NOMO-1 (cell line): ENCODE results near the gene CYP2U1.

Experiments
- DNase-seq, 2 experiments: peaks; one replicate each; lab custom pipeline; 2025; ENCODE audit not compliant: unreplicated experiment in 2 of 2; lab: John Stamatoyannopoulos, UW

The CYP2U1 gene

DNA sequence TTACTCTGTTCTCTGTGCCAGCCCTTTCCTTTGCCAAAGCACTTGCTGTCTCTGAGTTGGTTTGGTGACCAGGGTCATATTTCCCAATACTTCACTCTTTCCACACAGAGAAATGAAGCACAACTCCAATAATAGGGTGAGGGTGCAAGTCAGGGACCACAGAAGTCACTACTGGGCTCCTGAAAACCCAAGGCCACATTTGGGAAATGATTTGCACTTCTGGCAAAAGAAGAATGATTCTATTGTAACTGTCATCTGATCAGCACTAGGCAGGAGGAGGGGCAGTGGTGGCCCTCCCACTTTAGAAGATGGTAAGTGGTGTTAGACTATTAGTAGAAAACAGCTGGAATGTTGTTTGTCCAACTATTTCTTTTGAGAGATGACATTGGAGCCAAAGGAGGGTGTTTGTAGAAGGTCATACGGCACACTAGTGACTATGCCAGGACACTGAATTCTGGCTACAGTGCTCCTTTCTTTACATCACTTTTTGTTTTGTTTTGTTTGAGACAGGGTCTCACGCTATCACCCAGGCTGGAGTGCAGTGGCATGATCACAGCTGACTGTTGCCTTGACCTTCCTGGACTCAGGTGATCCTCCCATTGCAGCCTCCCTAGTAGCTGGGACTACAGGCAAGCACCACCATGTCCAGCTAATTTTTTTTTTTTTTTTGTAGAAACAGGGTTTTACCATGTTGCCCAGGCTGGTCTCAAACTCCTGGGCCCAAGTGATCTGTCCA, 47.5 kb downstream of the CYP2U1 start:
- DNase-seq = no peak

DNA sequence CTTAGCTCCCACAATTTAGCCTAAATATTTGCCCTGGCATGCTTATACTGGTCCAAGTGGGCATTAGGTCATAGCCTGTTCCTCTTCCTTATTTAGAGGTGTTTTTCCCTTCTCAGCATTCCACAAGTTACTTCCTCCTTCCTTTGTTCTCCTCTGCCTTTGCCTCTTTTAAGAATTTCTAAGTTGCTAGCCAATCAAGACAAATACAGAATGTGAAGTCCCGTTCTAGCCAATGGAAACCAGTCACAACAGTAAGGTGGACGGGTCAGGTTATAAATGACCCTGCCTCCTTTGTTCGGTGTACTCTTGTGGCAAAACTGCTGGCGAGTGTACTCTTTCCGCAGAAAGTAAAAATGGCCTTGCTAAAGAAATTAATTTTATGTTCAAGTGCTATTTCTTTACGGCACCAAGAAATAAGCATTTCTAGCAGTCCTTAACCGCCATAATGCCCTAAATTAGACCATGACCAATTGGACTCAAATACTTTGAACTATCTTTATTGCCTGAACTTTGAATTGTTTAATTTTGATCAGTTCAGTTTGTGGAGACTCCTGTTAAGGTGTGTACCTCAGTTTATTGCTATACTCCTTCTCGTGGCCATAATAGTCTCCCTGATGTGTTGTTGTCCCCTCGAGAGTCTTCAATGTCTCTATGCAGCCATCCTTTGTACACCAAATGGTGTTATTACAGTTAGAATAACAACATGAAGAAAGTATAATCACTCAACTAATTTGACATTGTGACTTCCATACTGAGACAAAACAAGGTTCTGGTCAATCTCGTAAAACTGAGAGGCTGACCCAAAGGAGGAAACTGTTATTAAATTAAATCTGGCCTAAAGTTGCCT, 56.8 kb downstream of the CYP2U1 start:
- no peak for DNase-seq

DNA sequence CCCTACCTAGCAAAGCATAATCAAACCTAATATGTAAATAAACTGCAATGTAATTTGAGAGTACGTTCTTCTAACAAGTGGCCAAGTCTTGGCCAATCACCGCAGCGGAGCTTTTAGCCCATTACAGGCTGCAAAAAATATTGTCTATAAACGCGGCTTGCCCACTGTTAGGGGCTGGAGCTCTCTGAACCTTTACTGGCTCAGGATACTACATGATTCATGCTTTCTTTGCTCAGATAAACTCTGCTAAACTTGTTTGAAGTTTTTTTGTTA, 57.4 kb downstream of the CYP2U1 start:
- no peak for DNase-seq

DNA sequence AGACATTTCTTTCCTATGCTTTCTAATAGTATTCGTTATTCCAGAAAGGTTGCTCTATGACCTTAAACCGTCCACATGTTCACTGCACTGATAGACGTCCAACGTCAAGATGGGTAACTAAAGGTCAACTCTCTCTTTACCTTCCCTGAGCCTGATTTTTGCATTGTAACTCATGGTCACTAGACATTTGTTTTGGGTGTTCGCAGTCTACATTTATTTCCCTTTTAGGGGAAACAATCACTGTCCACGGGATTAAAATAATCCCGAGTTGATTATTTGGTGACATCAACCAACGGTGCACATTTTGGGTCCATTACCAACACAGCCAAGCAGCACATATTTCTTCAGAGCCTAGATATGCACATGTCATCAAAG, 57.8 kb downstream of the CYP2U1 start:
- DNase-seq = no peak

DNA sequence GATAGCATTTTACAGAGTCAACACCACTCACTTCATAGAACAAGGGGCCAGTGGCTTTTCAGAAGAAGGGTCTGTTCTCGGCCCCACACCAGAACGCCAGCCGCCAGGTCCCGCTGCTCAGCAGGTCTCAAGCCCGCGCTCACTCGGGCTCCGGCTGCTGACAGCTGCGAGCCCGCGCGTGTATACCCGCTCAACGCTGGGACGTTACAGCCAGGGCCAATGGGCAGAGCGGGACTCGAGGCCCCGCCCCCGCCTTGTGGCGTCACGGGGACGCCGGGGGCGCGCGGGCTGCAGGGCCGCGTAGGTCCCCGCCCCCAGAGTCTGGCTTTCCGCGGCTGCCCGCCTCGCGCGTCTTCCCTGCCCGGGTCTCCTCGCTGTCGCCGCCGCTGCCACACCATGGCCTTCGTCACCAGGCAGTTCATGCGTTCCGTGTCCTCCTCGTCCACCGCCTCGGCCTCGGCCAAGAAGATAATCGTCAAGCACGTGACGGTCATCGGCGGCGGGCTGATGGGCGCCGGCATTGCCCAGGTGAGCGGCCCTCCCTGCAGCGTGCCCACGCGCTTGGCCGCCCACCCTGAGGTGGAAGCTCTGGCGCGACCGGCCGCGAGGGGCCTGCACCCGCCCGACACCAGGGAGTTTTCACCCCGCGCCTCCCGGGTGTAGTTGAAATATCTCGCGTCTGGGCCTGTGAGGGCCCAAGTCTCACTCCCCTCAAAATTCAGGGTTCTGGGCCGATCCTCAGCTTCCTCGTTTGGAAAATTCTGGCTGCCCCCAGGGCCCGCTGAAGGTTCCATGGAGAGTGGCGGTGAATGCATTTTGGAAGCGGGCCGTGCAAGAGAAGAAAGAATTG, 58.4 kb downstream of the CYP2U1 start, which contains the start of gene HADH:
TSS of gene HADH (plus strand) at position 353 of the 850 bp plus-strand sequence. CDS start at position 397, 44 bp downstream.
- DNase-seq = peak; percentile 90 to 94

DNA sequence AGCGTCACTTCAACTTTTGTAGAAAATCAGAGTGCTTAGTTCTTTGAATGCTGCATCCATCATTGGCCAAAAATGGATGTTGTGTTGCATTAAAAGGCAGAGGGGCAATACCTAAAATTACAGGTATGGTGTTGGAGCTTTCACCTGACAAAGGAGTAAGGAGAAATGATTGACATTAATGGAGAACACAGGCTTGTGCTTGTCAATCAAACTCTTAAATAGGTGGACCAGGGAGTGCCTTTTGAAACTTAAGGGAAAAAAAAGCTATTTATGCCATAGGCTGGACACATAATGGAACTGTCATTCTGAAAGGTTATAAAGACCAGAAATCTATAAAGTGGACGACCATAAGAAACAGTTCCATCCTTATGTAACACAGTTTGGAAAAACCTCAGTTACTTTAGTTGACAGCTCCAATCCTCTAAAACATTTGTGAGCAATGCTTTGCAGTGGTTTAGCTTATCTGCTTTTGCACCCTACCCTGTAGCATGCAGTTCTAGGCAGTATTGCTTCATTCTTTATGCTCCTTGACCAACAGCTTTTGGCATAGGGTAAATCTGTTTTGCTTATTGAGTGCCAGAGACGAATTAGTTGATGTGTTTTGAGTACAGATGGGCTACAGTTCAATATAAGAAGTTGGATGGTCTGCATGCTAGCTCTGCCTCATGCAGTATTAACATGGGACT, 60.7 kb downstream of the CYP2U1 start:
- DNase-seq = peak; percentile 7 to 32

DNA sequence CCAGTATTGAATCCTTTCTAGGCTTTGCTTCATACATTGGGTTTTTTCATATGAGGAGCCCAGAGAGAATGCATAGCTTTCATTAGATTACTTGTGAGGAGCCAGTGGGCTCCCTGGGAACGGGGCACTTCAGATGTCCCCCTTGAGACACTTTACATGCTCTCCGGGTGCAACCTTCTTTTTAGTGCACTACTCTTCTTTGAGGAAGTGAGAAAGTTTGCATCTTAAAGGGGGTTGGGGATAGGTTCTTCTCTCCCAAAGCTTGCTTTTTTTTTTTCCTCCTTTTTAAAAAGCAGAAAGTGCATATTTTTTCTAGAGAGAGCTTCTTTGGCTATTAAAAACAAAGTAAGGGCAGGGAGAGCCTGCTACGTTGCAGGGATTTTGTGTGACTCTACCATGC, 62.6 kb downstream of the CYP2U1 start:
- DNase-seq = peak; percentile 14 to 60

DNA sequence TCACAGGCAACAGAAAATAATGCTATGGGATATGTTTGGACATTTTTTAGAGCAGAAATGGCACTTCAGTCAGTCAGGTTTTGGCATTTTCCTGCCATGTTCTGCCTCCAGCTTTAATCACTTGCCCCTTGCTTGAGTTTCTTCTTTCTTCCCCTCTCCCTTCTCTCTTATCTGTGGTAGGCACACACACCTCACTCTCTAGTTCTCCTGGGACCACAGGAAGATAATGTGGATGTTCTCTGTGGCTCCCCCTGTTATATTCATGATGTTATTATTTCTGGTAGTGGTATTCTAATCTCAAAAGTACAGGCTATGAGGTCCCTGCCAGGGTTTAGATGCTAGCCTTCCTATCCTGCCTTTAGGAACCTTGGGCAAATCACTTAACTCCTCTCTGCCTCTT, 63.5 kb downstream of the CYP2U1 start:
- no peak for DNase-seq

DNA sequence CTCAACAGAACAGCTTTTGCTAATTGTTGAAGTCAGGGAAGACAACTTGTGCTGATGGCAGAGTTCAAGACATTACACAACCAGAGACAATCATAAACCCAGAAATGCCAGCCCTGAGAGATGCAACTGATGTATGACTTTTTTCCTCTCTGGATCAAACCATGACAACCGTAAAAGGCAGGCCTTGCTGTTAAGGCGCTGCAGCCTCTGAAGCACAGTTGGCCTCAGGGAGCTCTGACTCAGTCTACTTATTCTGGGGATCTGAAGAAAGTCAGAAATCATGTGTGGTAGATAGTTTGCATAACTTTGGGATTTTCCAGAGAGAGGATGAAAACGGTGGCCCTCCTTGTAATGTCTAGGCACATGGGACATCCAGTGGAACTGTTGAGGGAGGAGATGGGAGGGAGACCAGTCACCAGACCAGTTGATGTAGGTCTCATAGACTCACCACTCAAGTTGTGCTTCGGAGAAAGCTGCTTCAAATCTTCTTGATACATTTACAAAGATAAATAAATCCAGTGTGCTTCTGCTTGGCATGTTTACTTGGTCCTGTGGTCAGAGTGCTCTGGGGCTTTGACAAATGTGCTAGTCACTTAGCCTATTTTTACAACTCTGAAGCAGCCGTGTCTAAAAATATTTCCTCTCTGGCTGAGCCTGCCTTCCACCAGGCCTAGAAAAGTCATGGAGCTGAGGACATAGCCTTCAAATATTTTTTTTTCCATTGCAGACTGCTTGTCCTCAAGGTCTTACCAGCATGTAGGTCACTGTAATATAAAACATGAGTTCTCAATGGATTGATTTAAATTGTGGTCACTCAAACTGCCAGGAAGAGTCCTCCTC, 65.8 kb downstream of the CYP2U1 start:
- DNase-seq = peak; percentile 13 to 40

DNA sequence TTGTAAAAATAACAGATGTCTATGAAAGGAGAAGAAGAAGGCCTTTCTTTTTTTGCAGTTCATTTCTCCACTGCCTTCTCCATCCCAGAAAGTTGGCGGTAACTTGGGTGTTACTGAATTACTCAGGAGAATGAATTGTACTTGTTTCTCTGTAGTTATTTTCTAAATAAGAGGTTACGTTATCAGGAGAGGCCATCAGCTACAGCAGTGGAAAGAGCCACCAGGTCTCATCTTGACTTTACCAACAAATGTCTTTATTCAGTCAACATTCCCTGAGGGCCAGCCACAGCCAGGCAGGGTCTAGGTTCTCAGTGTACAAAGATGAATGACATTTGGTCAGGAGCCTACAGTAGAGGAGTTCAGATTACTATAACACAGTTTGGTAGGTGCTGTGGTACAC, 66.4 kb downstream of the CYP2U1 start:
- no peak for DNase-seq

DNA sequence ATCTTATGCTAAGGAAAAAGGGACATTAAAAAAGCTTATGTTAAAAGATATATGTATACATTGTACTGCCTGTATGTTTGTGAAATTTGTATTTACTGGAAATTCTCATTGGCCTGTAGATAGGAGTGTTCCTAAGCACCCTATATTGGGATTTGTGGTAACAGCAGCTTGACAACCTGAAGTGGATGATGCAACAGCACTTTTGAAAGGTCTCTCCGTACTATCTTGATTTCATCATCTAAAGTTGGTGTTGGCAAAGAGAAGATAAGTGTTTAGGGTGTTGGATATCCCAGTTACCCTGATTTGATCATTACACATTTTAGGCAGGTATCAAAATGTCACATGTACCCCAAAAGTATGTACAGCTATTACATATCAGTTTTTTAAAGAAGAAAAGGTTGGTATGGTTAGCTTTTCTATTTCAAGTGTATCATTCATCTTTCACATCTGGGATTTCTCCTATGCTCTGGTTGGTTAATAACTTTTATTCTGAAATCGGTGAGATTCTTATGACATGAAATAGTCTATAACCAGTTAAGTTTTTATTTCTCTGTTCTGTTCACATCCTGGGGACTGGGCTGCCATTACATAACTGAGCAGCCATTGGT, 68.7 kb downstream of the CYP2U1 start:
- peak in 1 of 2 experiments; percentile 79 for DNase-seq

DNA sequence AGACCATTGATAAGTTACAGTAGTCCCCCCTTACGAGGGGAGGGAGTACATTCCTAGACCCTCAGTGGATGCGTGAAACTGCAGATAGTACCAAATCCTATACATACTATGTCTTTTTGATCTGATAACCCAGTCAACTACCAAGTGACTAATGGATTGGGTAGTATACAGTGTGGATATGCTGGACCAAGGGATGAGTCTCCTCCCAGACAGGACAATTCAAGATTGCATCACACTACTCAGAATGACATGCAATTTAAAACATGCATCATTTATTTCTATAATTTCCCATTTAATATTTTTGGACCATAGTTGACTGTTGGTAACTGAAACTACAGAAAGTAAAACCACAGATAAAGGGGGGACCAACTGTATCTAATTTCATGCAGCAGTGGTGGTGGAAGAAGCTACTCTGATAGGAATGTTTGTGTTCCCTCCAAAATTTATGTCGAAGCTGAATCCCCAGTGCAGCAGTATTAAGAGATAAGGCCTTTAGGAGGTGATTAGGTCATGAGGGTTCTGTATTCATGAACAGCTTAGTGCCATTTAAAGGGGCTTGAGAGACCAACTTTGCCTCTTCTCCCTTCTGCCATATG, 70.3 kb downstream of the CYP2U1 start:
- DNase-seq = no peak
